ENCODE data around the gene CTNNA2.

GRCh38 chr2:80403081-80403480, 890.2 kb downstream of the CTNNA2 start:
- TF ChIP-seq CTCF (IDR thresholded peaks at IDR 0.05) (no peak), POLR2A (IDR thresholded peaks at IDR 0.05) (no peak)
